H9 (cell line): ENCODE results near the gene ZNF646. TPM values are rescaled to one million over a fixed set of nuclear protein-coding genes. Genes with fewer than 3 reads are reported as not detected.
A peak's percentile ranks its signal among the peaks of the same experiment; 100 is the strongest.

Experiments used
- DNase-seq: peaks from one replicate; pipeline ENCODE4 v3.0.0-alpha.2; 2017
- H2AFZ ChIP-seq: one replicate; pipeline ENCODE4 v1.6.1; 2013; ENCODE audit warnings: mild to moderate bottlenecking, low read length, control low read depth, moderate library complexity
- H2AK5ac ChIP-seq: 2 replicates; pipeline ENCODE4 v1.6.1; 2013; ENCODE audit warnings: low read length, control low read depth, mixed read lengths; ENCODE audit not compliant: insufficient read length
- H2BK120ac ChIP-seq: one replicate; pipeline ENCODE4 v1.6.1; 2013; ENCODE audit warnings: low read depth, mild to moderate bottlenecking, low read length, control low read depth, inconsistent platforms; ENCODE audit not compliant: poor library complexity, severe bottlenecking
- H2BK12ac ChIP-seq: 2 replicates; pipeline ENCODE4 v1.6.1; 2013; ENCODE audit warnings: low read length, control low read depth, mixed read lengths, low read depth; ENCODE audit not compliant: insufficient read length
- H2BK15ac ChIP-seq: 2 replicates; pipeline ENCODE4 v1.6.1; 2013; ENCODE audit warnings: low read depth, low read length, control low read depth
- H2BK20ac ChIP-seq: one replicate; pipeline ENCODE4 v1.6.1; 2013; ENCODE audit warnings: low read depth, mild to moderate bottlenecking, low read length, control low read depth, inconsistent platforms; ENCODE audit not compliant: poor library complexity, severe bottlenecking
- H2BK5ac ChIP-seq: 2 replicates; pipeline ENCODE4 v1.6.1; 2013; ENCODE audit warnings: low read length, control low read depth, mixed read lengths; ENCODE audit not compliant: insufficient read length
- H3K14ac ChIP-seq: 2 replicates; pipeline ENCODE4 v1.6.1; 2013; ENCODE audit warnings: low read length, control low read depth; ENCODE audit not compliant: insufficient read depth
- H3K18ac ChIP-seq: 2 replicates; pipeline ENCODE4 v1.6.1; 2013; ENCODE audit warnings: low read depth, mild to moderate bottlenecking, mixed read lengths, low read length, control low read depth; ENCODE audit not compliant: insufficient read length
- H3K23ac ChIP-seq: 2 replicates; pipeline ENCODE4 v1.6.1; 2013; ENCODE audit warnings: low read length, control low read depth, mixed read lengths, low read depth; ENCODE audit not compliant: insufficient read length
- H3K23me2 ChIP-seq: 2 replicates; pipeline ENCODE4 v1.6.1; 2013; ENCODE audit warnings: low read depth, mild to moderate bottlenecking, mixed read lengths, low read length, control low read depth; ENCODE audit not compliant: insufficient read length, poor library complexity, severe bottlenecking
- H3K27ac ChIP-seq: 2 replicates; pipeline ENCODE4 v1.5.1; 2013; ENCODE audit warnings: low read length, control low read depth, mixed read lengths, low read depth; ENCODE audit not compliant: insufficient read length
- H3K27me3 ChIP-seq: 2 replicates; pipeline ENCODE4 v1.6.1; 2013; ENCODE audit warnings: low read length, control low read depth, inconsistent platforms; ENCODE audit not compliant: insufficient read depth
- H3K4ac ChIP-seq: 2 replicates; pipeline ENCODE4 v1.6.1; 2013; ENCODE audit warnings: low read depth, mild to moderate bottlenecking, control low read depth, inconsistent platforms, low read length, moderate library complexity
- H3K4me1 ChIP-seq: 2 replicates; pipeline ENCODE4 v1.6.1; 2013; ENCODE audit warnings: low read length, control low read depth, inconsistent platforms; ENCODE audit not compliant: insufficient read depth
- H3K4me2 ChIP-seq: 2 replicates; pipeline ENCODE4 v1.6.1; 2013; ENCODE audit warnings: low read length, control low read depth, mixed read lengths; ENCODE audit not compliant: insufficient read length, insufficient read depth
- H3K56ac ChIP-seq: 2 replicates; pipeline ENCODE4 v1.6.1; 2013; ENCODE audit warnings: low read depth, mild to moderate bottlenecking, mixed read lengths, low read length, control low read depth; ENCODE audit not compliant: insufficient read length
- H3K79me1 ChIP-seq: 2 replicates; pipeline ENCODE4 v1.6.1; 2013; ENCODE audit warnings: low read depth, mild to moderate bottlenecking, moderate library complexity, low read length, control low read depth, inconsistent platforms; ENCODE audit not compliant: insufficient read depth, poor library complexity, severe bottlenecking
- H3K79me2 ChIP-seq: 2 replicates; pipeline ENCODE4 v1.6.1; 2013; ENCODE audit warnings: low read length, control low read depth, inconsistent platforms; ENCODE audit not compliant: insufficient read depth
- H3K9ac ChIP-seq: 2 replicates; pipeline ENCODE4 v1.6.1; 2013; ENCODE audit warnings: low read length, control low read depth, mixed read lengths; ENCODE audit not compliant: insufficient read length; ENCODE audit errors: extremely low read depth
- H3K9me3 ChIP-seq: one replicate; pipeline ENCODE4 v1.6.1; 2013; ENCODE audit warnings: low read depth, low read length, inconsistent platforms; ENCODE audit not compliant: control insufficient read depth
- H3T11ph ChIP-seq: one replicate; pipeline ENCODE4 v1.6.1; 2013; ENCODE audit warnings: mild to moderate bottlenecking, low read length, control low read depth, inconsistent platforms
- H4K20me1 ChIP-seq: one replicate; pipeline ENCODE4 v1.6.1; 2013; ENCODE audit not compliant: control insufficient read depth, insufficient read length, insufficient read depth
- H4K5ac ChIP-seq: 2 replicates; pipeline ENCODE4 v1.6.1; 2013; ENCODE audit warnings: low read depth, mild to moderate bottlenecking, mixed read lengths, low read length, control low read depth; ENCODE audit not compliant: insufficient read length
- H4K8ac ChIP-seq: replicated peaks from 2 replicates; pipeline ENCODE4 v1.6.1; 2013; ENCODE audit warnings: low read length, control low read depth, mixed read lengths, low read depth; ENCODE audit not compliant: insufficient read length
- H4K91ac ChIP-seq: 2 replicates; pipeline ENCODE4 v1.6.1; 2013; ENCODE audit warnings: low read depth, mild to moderate bottlenecking, moderate library complexity, mixed read lengths, low read length, control low read depth; ENCODE audit not compliant: insufficient read length
- H3K27ac Mint-ChIP-seq, 3 experiments: 2 replicates in 2 of 3; 3 replicates in 1 of 3; pipeline ENCODE4 v1.8.0; 2020 to 2021; ENCODE audit warnings: mixed read lengths in 3 of 3, mild to moderate bottlenecking in 1 of 3, moderate library complexity in 1 of 3
- H3K27me3 Mint-ChIP-seq: 2 replicates; pipeline ENCODE4 v1.8.0; 2021; ENCODE audit warnings: low read depth, mild to moderate bottlenecking, moderate library complexity, mixed read lengths
- H3K36me3 Mint-ChIP-seq, 3 experiments: 2 replicates in 2 of 3; 3 replicates in 1 of 3; pipeline ENCODE4 v1.8.0; 2020 to 2021; ENCODE audit warnings: low read depth in 3 of 3, mixed read lengths in 3 of 3; ENCODE audit not compliant: insufficient read depth in 1 of 3
- H3K4me1 Mint-ChIP-seq, 2 experiments: 2 replicates each; pipeline ENCODE4 v1.8.0; 2020; ENCODE audit warnings: mixed read lengths in 2 of 2
- H3K4me3 Mint-ChIP-seq, 2 experiments: 2 replicates in 1 of 2; 3 replicates in 1 of 2; pipeline ENCODE4 v1.8.0; 2020 to 2021; ENCODE audit warnings: mild to moderate bottlenecking in 2 of 2, mixed read lengths in 2 of 2, moderate library complexity in 1 of 2
- H3K9me3 Mint-ChIP-seq, 2 experiments: 2 replicates in 1 of 2; 3 replicates in 1 of 2; pipeline ENCODE4 v1.8.0; 2020; ENCODE audit warnings: mild to moderate bottlenecking in 2 of 2, mixed read lengths in 2 of 2, moderate library complexity in 1 of 2
- WGBS: extraction: QIAGEN DNeasy Blood & Tissue Kit; methylation state at CpG from one replicate; pipeline ENCODE4 v1.1.7; 2013; ENCODE audit warnings: missing lambda C conversion rate, low lambda C conversion rate, mixed read lengths; ENCODE audit not compliant: insufficient read length; ENCODE audit errors: extremely low coverage; 5-methylcytosine and 5-hydroxymethylcytosine counted together
- total RNA-seq: library from RNA; stranded (reverse); gene quantifications from 2 replicates; pipeline ENCODE4 v1.2.1, GENCODE V29; 2021
- TF ChIP-seq, protein P1 (sequence below): fragments of 200-600 bp; sonication (generic); conservative IDR thresholded peaks from 3 replicates; pipeline ENCODE4 v1.8.0; 2021; ENCODE audit warnings: antibody characterized with exemption, mild to moderate bottlenecking

The ZNF646 gene
- total RNA-seq, 1 experiment from 2014 or later, result 29.2 TPM

GRCh38 chr16:31042866-31043265 lies 31.4 kb upstream of the ZNF646 start:
- H3K27me3 ChIP-seq, result no peaks in the 10 kb centered on the region
- H2BK120ac ChIP-seq, result no peak overlapping the region
- H3K79me2 ChIP-seq, result no peaks in the 10 kb centered on the region
- H4K91ac ChIP-seq, result no peak overlapping the region
- H3K4me2 ChIP-seq, result no peak overlapping the region
- H2BK5ac ChIP-seq, result no peak overlapping the region
- peaks cover 0 to 13% (median 2%) of the 10 kb centered on the region in 3 experiments; a peak in 3 of 7 replicates for H3K36me3 Mint-ChIP-seq
- H2AK5ac ChIP-seq, result no peak overlapping the region
- no peak overlapping the region for H4K5ac ChIP-seq
- H3K23ac ChIP-seq, result no peak overlapping the region
- no peaks in the 10 kb centered on the region for H3K79me1 ChIP-seq
- H3T11ph ChIP-seq, result no peak overlapping the region
- H3K4me1 ChIP-seq, result no peaks in the 10 kb centered on the region
- H4K8ac ChIP-seq, result no peak overlapping the region
- peak overlapping the region in 1 of 3 experiments; percentile 77; a peak in 2 of 7 replicates for H3K27ac Mint-ChIP-seq
- WGBS, result no CpG with 5 or more reads among the region's 10 CpGs
- H4K20me1 ChIP-seq, result no peaks in the 10 kb centered on the region
- H3K14ac ChIP-seq, result no peak overlapping the region
- peaks cover 0 to 7% of the 10 kb centered on the region in 2 experiments; a peak in 1 of 4 replicates for H3K4me1 Mint-ChIP-seq
- peaks cover 5% of the 10 kb centered on the region for H3K23me2 ChIP-seq
- no peak overlapping the region for H3K18ac ChIP-seq
- H3K27me3 Mint-ChIP-seq, result no peaks in the 10 kb centered on the region
- no peak overlapping the region; a peak in 1 of 5 replicates for H3K4me3 Mint-ChIP-seq
- H2BK20ac ChIP-seq, result no peak overlapping the region
- TF ChIP-seq, protein P1, sequence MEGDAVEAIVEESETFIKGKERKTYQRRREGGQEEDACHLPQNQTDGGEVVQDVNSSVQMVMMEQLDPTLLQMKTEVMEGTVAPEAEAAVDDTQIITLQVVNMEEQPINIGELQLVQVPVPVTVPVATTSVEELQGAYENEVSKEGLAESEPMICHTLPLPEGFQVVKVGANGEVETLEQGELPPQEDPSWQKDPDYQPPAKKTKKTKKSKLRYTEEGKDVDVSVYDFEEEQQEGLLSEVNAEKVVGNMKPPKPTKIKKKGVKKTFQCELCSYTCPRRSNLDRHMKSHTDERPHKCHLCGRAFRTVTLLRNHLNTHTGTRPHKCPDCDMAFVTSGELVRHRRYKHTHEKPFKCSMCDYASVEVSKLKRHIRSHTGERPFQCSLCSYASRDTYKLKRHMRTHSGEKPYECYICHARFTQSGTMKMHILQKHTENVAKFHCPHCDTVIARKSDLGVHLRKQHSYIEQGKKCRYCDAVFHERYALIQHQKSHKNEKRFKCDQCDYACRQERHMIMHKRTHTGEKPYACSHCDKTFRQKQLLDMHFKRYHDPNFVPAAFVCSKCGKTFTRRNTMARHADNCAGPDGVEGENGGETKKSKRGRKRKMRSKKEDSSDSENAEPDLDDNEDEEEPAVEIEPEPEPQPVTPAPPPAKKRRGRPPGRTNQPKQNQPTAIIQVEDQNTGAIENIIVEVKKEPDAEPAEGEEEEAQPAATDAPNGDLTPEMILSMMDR, result no peak
- DNase-seq, result no peak
- no peak overlapping the region for H2AFZ ChIP-seq
- no peak overlapping the region for H3K9ac ChIP-seq
- H2BK15ac ChIP-seq, result peak overlapping the region; percentile 19; the same call in 1 of the 2 replicates
- H3K9me3 ChIP-seq, result no peaks in the 10 kb centered on the region
- no peak overlapping the region for H2BK12ac ChIP-seq
- H3K56ac ChIP-seq, result no peak overlapping the region
- H3K9me3 Mint-ChIP-seq, result no peaks in the 10 kb centered on the region
- H3K4ac ChIP-seq, result no peak overlapping the region
- H3K27ac ChIP-seq, result no peak overlapping the region
